ENCODE measurements around the gene CD177.
"Not testable (repeated sequence)": the region's sequence is repeated elsewhere in the genome, so short reads cannot be mapped to it uniquely, and the experiment has no call there.

CD177 gene

GRCh38 chr19:43380771-43381386 lies 27.4 kb downstream of the CD177 start:
- no peak for DNase-seq (ENCODE audit: low spot score)

DNA sequence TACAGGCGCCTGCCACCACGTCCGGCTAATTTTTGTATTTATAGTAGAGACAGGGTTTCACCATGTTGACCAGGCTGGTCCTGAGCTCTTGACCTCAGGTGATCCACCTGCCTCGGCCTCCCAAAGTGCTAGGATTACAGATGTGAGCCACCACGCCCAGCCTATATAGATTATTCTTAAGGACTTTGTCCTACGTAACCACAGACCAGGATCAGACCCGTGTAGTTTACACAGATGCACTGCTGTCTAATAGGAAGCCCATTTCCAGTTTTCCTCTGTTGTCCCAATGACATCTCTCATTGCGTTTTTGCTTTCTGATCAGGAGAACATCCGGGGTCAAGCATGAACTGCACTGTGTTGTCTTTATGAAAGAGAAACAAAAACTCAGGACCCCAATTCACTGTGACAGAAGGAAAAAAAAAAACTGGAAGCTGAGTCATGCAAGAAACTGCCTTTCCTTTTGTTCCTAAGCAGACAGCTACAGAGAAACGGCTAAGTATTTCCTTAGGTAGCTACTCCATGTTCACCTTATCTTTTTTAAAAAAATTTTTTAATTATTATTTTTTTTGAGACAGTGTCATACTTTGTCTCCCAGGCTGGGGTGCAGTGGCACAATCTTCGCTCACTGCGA lies 29.2 kb downstream of the CD177 start:
- DNase-seq (ENCODE audit: low spot score): not testable (repeated sequence)

GRCh38 chr19:43383254-43383653 lies 29.8 kb downstream of the CD177 start:
- not testable (repeated sequence) for DNase-seq (ENCODE audit: low spot score)

DNA sequence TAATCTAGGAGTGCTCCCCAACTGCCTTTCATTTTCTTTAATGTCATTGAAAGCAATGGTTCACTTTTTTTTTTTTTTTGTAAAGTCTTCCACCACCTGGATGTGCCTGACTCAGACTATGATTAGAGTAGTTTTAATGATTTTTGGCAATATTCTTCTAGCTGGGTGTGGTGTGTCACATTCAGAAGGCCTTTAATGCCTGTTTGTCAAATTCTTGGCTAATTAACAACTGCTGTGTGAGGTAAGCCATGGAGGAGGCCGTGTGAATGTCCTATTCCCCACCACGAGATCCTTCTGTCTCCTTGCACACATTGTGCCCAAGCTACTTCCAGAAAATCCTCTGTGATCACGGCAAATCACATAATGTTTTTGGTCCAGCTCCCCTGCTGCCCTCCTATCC lies 30.3 kb downstream of the CD177 start:
- DNase-seq (ENCODE audit: low spot score): not testable (repeated sequence)

GRCh38 chr19:43390903-43391551 lies 37.5 kb downstream of the CD177 start:
- peak; percentile 24 for DNase-seq (ENCODE audit: low spot score)

GRCh38 chr19:43391552-43391935 lies 38.1 kb downstream of the CD177 start:
- not testable (repeated sequence) for DNase-seq (ENCODE audit: low spot score)

DNA sequence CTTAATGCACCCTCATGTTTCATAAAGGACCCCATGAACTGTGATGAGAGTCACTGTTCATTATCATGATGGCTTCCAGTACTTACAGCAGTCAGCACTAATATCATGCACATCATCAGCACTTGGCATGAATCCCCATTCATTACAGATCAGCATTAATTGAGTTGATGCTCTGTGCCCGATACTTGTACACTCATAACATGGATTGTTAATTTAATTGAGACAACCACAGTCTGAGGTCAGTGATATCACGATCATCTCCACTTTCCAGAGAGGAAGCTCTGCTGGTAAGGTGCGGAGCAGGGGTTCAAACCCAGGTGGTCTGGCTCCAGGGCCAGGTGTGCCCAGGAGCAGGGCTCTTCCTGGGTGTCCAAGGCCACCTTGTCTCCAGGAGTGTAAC lies 40.0 kb downstream of the CD177 start:
- DNase-seq (ENCODE audit: low spot score): not testable (repeated sequence)

- DNase-seq (ENCODE audit: low spot score): no peak
Observed at GRCh38 chr19:43395561-43395960, 42.1 kb downstream of the CD177 start.

DNA sequence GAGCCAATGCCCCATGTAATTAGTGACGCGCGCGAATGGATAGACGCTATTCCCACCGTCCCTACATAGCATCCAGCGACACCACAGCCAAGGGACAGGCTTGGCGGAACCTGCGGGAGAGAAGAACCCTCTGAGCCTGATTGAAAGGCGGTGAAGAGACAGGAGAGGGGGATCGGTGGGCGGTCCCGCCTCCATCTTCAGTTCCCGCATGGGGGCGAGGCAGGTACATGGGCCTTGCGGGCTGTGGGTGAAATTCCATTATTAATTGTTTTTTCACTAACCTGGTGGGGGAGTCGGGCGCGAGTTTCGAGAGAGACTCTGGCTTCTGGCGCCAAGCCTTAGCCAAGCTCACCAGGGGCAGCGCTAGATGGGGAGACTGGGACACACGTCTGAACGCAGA lies 52.8 kb downstream of the CD177 start:
- no peak for DNase-seq (ENCODE audit: low spot score)

DNA sequence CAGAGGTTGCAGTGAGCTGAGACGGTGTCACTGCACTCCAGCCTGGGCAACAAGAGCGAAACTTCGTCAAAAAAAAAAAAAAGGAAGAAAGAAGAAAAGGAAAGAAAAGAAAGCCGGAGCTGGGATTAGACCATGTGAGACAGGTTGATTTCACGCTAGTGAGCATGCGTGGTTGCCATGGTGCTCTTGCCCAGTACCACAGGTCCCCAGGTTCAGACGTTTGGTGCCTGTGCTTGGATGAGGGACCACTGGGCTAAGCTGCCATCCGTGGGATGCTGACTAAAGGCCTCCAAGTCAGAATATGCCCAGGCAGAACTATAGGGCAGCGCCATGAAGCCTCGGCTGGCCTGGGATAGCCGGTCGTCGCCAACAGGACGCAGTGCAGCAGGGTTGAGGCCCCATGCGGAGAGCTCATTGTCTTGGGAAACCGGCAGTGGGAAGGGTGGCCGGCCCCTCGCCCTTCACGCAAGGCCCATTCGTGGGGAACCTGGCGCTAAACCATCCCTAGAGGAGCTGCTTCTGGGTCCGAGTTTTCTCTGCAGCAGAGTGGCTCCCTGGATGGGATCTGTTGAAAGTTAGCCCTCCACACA lies 54.0 kb downstream of the CD177 start:
- no peak for DNase-seq (ENCODE audit: low spot score)

GRCh38 chr19:43408043-43408442 lies 54.6 kb downstream of the CD177 start:
- no peak for DNase-seq (ENCODE audit: low spot score)

GRCh38 chr19:43409415-43409814 lies 55.9 kb downstream of the CD177 start:
- no peak for DNase-seq (ENCODE audit: low spot score)

- no peak for DNase-seq (ENCODE audit: low spot score)
Observed at GRCh38 chr19:43412441-43412840, 59.0 kb downstream of the CD177 start.

Data from kidney tubule cell (primary cell).